ENCODE data around the gene GOLGA2.

The GOLGA2 gene

DNA sequence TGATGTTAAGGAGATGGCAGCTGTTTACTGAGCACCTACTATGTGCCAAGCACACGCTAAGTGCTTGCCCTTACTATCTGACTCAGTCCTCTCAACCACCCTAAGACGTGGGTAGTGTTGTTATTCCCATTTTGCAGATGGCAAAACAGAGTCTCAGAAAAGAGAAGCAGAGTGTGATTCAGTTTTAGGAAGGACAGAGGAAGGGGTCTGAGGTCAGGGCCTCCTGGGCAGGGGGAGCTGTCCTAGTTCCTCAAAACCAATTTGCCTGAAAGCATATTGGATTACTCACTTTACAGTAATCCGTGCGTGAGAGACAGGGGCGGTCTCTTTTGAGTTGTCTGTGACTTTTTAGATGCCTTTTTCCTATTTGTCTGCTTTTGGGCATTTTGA is 49.4 kb downstream of the GOLGA2 start:
- Histone ChIP-seq H4K20me1 (ENCODE audit: low read depth, low read length) (no peaks in the 10 kb centered on the region), H3K4me3 (ENCODE audit: insufficient read depth, low read length, poor library complexity, severe bottlenecking) (no peak overlapping the region), H3K27ac (ENCODE audit: low read depth, low read length) (no peak overlapping the region), H3K9ac (ENCODE audit: low read length) (no peak overlapping the region), H3F3A (ENCODE audit: insufficient read depth) (no peaks in the 10 kb centered on the region), H3K4me2 (ENCODE audit: low read depth, low read length, poor library complexity, severe bottlenecking) (no peak overlapping the region), H3K9me2 (replicated peaks; ENCODE audit: insufficient read depth, low read length) (no peaks in the 10 kb centered on the region), H2AFZ (ENCODE audit: low read depth, low read length, severe bottlenecking) (no peak overlapping the region), H3K36me3 (ENCODE audit: low read length) (no peaks in the 10 kb centered on the region), H3K27me3 (ENCODE audit: low read length) (no peaks in the 10 kb centered on the region), H3K79me2 (ENCODE audit: insufficient read depth, low read length) (no peaks in the 10 kb centered on the region), H3K9me3 (ENCODE audit: insufficient read depth, low read length) (no peaks in the 10 kb centered on the region)
- TF ChIP-seq EZH2phosphoT487 (conservative IDR thresholded peaks at IDR 0.05; ENCODE audit: low read length) = no peak
- no peak for TF ChIP-seq CTCF (IDR thresholded peaks at IDR 0.05; ENCODE audit: insufficient read depth, low read length, poor library complexity, severe bottlenecking)

- no peaks in the 10 kb centered on the region for H4K20me1 ChIP-seq (ENCODE audit: low read depth, low read length)
- no peak overlapping the region for H3K4me2 ChIP-seq (ENCODE audit: low read depth, low read length, poor library complexity, severe bottlenecking)
- H3F3A ChIP-seq (ENCODE audit: insufficient read depth) = no peaks in the 10 kb centered on the region
- TF ChIP-seq EZH2phosphoT487 (conservative IDR thresholded peaks at IDR 0.05; ENCODE audit: low read length) = no peak
- no peak for TF ChIP-seq CTCF (IDR thresholded peaks at IDR 0.05; ENCODE audit: insufficient read depth, low read length, poor library complexity, severe bottlenecking)
- no peaks in the 10 kb centered on the region for H3K9me2 ChIP-seq (replicated peaks; ENCODE audit: insufficient read depth, low read length)
- H3K27ac ChIP-seq (ENCODE audit: low read depth, low read length) = no peak overlapping the region
- no peaks in the 10 kb centered on the region for H3K79me2 ChIP-seq (ENCODE audit: insufficient read depth, low read length)
- H3K36me3 ChIP-seq (ENCODE audit: low read length) = no peaks in the 10 kb centered on the region
- no peak overlapping the region for H3K9ac ChIP-seq (ENCODE audit: low read length)
- H2AFZ ChIP-seq (ENCODE audit: low read depth, low read length, severe bottlenecking) = no peak overlapping the region
- H3K27me3 ChIP-seq (ENCODE audit: low read length) = no peaks in the 10 kb centered on the region
- no peak overlapping the region for H3K4me3 ChIP-seq (ENCODE audit: insufficient read depth, low read length, poor library complexity, severe bottlenecking)
- H3K9me3 ChIP-seq (ENCODE audit: insufficient read depth, low read length) = no peaks in the 10 kb centered on the region
Observed at GRCh38 chr9:128225770-128226411, 49.9 kb downstream of the GOLGA2 start.

- Histone ChIP-seq H3F3A (ENCODE audit: insufficient read depth) (no peaks in the 10 kb centered on the region), H3K36me3 (ENCODE audit: low read length) (no peaks in the 10 kb centered on the region), H3K9ac (ENCODE audit: low read length) (no peak overlapping the region), H2AFZ (ENCODE audit: low read depth, low read length, severe bottlenecking) (no peak overlapping the region), H3K9me3 (ENCODE audit: insufficient read depth, low read length) (no peaks in the 10 kb centered on the region), H3K4me3 (ENCODE audit: insufficient read depth, low read length, poor library complexity, severe bottlenecking) (no peak overlapping the region), H3K9me2 (replicated peaks; ENCODE audit: insufficient read depth, low read length) (no peaks in the 10 kb centered on the region), H3K27ac (ENCODE audit: low read depth, low read length) (no peak overlapping the region), H4K20me1 (ENCODE audit: low read depth, low read length) (no peaks in the 10 kb centered on the region), H3K79me2 (ENCODE audit: insufficient read depth, low read length) (no peaks in the 10 kb centered on the region), H3K4me2 (ENCODE audit: low read depth, low read length, poor library complexity, severe bottlenecking) (no peak overlapping the region), H3K27me3 (ENCODE audit: low read length) (no peaks in the 10 kb centered on the region)
- no peak for TF ChIP-seq CTCF (IDR thresholded peaks at IDR 0.05; ENCODE audit: insufficient read depth, low read length, poor library complexity, severe bottlenecking)
- no peak for TF ChIP-seq EZH2phosphoT487 (conservative IDR thresholded peaks at IDR 0.05; ENCODE audit: low read length)
Observed at GRCh38 chr9:128224877-128225276, 50.9 kb downstream of the GOLGA2 start.

Measured in SU-DHL-6 (cell line).